CD14-positive monocyte (primary cell): Measurements from ENCODE around the gene RYR3. TPM values are rescaled to one million over a fixed set of nuclear protein-coding genes. Genes with fewer than 3 reads are reported as not detected.

ENCODE experiments used
- DNase-seq, 3 donors: peaks; one replicate each; pipeline ENCODE4 v3.0.0-alpha.2; 2011 to 2022
- H2AFZ ChIP-seq: 2 replicates; pipeline ENCODE4 v1.6.0; 2012; ENCODE audit warnings: mild to moderate bottlenecking, low read depth, low read length, inconsistent platforms; ENCODE audit not compliant: insufficient read depth, poor library complexity, severe bottlenecking
- H3K27ac ChIP-seq, 2 donors: 1 replicate in 1 of 2; 2 replicates in 1 of 2; pipeline ENCODE4 v1.5.1; 2012 to 2013; ENCODE audit warnings: low read length in 2 of 2, control low read depth in 1 of 2, inconsistent platforms in 1 of 2, low read depth in 1 of 2, mild to moderate bottlenecking in 1 of 2
- H3K27me3 ChIP-seq, 2 donors: one replicate each; pipeline versions ENCODE4 v1.6.0 to v1.6.1; 2011 to 2013; ENCODE audit warnings: low read length in 2 of 2; ENCODE audit not compliant: control insufficient read depth in 2 of 2, insufficient read depth in 2 of 2
- H3K36me3 ChIP-seq, 2 donors: replicated peaks in 1 of 2; 1 replicate in 1 of 2; 2 replicates in 1 of 2; pipeline versions ENCODE4 v1.5.1 to v1.6.1; 2012 to 2013; ENCODE audit warnings: low read length in 2 of 2, control low read depth in 1 of 2, inconsistent platforms in 1 of 2, mild to moderate bottlenecking in 1 of 2; ENCODE audit not compliant: insufficient read depth in 2 of 2, control insufficient read depth in 1 of 2
- H3K4me1 ChIP-seq, 2 donors: 1 replicate in 1 of 2; 2 replicates in 1 of 2; pipeline versions ENCODE4 v1.5.1 to v1.6.1; 2012 to 2013; ENCODE audit warnings: low read length in 2 of 2, control low read depth in 1 of 2, inconsistent platforms in 1 of 2, mild to moderate bottlenecking in 1 of 2, moderate library complexity in 1 of 2; ENCODE audit not compliant: insufficient read depth in 2 of 2, control insufficient read depth in 1 of 2
- H3K4me2 ChIP-seq: replicated peaks from 2 replicates; pipeline ENCODE3; 2012; ENCODE audit warnings: low read length, moderate library complexity, mild to moderate bottlenecking; ENCODE audit not compliant: poor library complexity, severe bottlenecking; ENCODE audit errors: extremely low read depth
- H3K4me3 ChIP-seq, 3 experiments: fragments of 200-600 bp in 1 of 3; sonication (generic) in 1 of 3; replicated peaks in 1 of 3; 1 replicate in 2 of 3; 2 replicates in 1 of 3; pipeline ENCODE4 v1.5.1; 2011 to 2013; ENCODE audit warnings: low read length in 3 of 3, mild to moderate bottlenecking in 3 of 3, control low read depth in 2 of 3, low read depth in 2 of 3, inconsistent platforms in 1 of 3, moderate library complexity in 1 of 3
- H3K79me2 ChIP-seq: 2 replicates; pipeline ENCODE4 v1.6.0; 2012; ENCODE audit warnings: mild to moderate bottlenecking, control low read depth, inconsistent platforms, low read length, moderate library complexity; ENCODE audit not compliant: insufficient read depth
- H3K9ac ChIP-seq: 2 replicates; pipeline ENCODE4 v1.6.0; 2017; ENCODE audit warnings: low read length, mild to moderate bottlenecking; ENCODE audit not compliant: insufficient read depth, poor library complexity, severe bottlenecking
- H3K9me3 ChIP-seq, 2 donors: replicated peaks in 1 of 2; 1 replicate in 1 of 2; 2 replicates in 1 of 2; pipeline versions ENCODE4 v1.5.1 to v1.6.1; 2012 to 2013; ENCODE audit warnings: low read length in 2 of 2, control low read depth in 1 of 2; ENCODE audit not compliant: control insufficient read depth in 1 of 2, insufficient read depth in 1 of 2
- H4K20me1 ChIP-seq: 2 replicates; pipeline ENCODE4 v1.6.0; 2012; ENCODE audit warnings: mild to moderate bottlenecking, low read length, control low read depth, moderate library complexity; ENCODE audit not compliant: insufficient read depth
- H3K27ac Mint-ChIP-seq, 7 donors: one replicate each; pipeline ENCODE4 v1.8.0; 2020; ENCODE audit warnings: mild to moderate bottlenecking in 7 of 7, mixed read lengths in 7 of 7, moderate library complexity in 6 of 7, inconsistent platforms in 2 of 7
- H3K27me3 Mint-ChIP-seq, 3 donors: one replicate each; pipeline ENCODE4 v1.8.0; 2021 to 2022; ENCODE audit warnings: low read depth in 3 of 3, mild to moderate bottlenecking in 3 of 3, mixed read lengths in 3 of 3, moderate library complexity in 3 of 3, inconsistent platforms in 1 of 3
- H3K36me3 Mint-ChIP-seq, 2 donors: one replicate each; pipeline ENCODE4 v1.8.0; 2020; ENCODE audit warnings: mixed read lengths in 2 of 2, inconsistent platforms in 1 of 2, mild to moderate bottlenecking in 1 of 2
- H3K4me1 Mint-ChIP-seq: one replicate; pipeline ENCODE4 v1.8.0; 2020; ENCODE audit warnings: mild to moderate bottlenecking, mixed read lengths
- H3K4me3 Mint-ChIP-seq, 2 donors: one replicate each; pipeline ENCODE4 v1.8.0; 2020; ENCODE audit warnings: mild to moderate bottlenecking in 2 of 2, mixed read lengths in 2 of 2, moderate library complexity in 1 of 2
- H3K9me3 Mint-ChIP-seq, 7 donors: one replicate each; pipeline ENCODE4 v1.8.0; 2020 to 2022; ENCODE audit warnings: mixed read lengths in 7 of 7, mild to moderate bottlenecking in 6 of 7, moderate library complexity in 6 of 7, inconsistent platforms in 2 of 7
- CTCF ChIP-seq: fragments of 200-600 bp; IDR thresholded peaks from one replicate; pipeline ENCODE4 v1.8.0; 2022; ENCODE audit warnings: antibody characterized with exemption, mild to moderate bottlenecking
- WGBS: methylation state at CpG from one replicate; pipeline ENCODE4 v1.1.5; 2013; ENCODE audit warnings: missing lambda C conversion rate; ENCODE audit not compliant: insufficient coverage; 5-methylcytosine and 5-hydroxymethylcytosine counted together
- intact Hi-C, 2 donors: fragments of 100-400 bp; cut with micrococcal nuclease; formaldehyde crosslinking; loops; one replicate each; pipeline versions ENCODE4 v1.15.0 to v1.15.1; 2023
- polyA plus RNA-seq, 3 donors: library from polyadenylated mRNA; depleted of rRNA in 1 of 3; unstranded in 2 of 3; stranded (reverse) in 1 of 3; fragments of 300-500 nt in 2 of 3; fragments of >200 nt in 1 of 3; fragmentation: Illumina TruSeq in 2 of 3; gene quantifications; 1 replicate in 2 of 3; 2 replicates in 1 of 3; pipeline ENCODE4 v1.2.3, GENCODE V29; 2012 to 2021

Gene RYR3
- polyA plus RNA-seq, 3 donors, result not detected

- H3K4me1 Mint-ChIP-seq, result no peaks in the 10 kb centered on the region
- Histone ChIP-seq H3K4me1 (no peaks in the 10 kb centered on the region), H4K20me1 (no peaks in the 10 kb centered on the region), H2AFZ (no peak overlapping the region), H3K9me3 (no peaks in the 10 kb centered on the region), H3K9ac (no peak overlapping the region), H3K27ac (no peak overlapping the region), H3K27me3 (no peaks in the 10 kb centered on the region), H3K79me2 (no peaks in the 10 kb centered on the region), H3K4me3 (no peak overlapping the region), H3K4me2 (no peak overlapping the region), H3K36me3 (no peaks in the 10 kb centered on the region)
- H3K27ac Mint-ChIP-seq, result no peak overlapping the region
- DNase-seq, result no peak
- intact Hi-C loops, result no loop called here
- no peaks in the 10 kb centered on the region for H3K36me3 Mint-ChIP-seq
- TF ChIP-seq CTCF, result no peak
- no peak overlapping the region for H3K4me3 Mint-ChIP-seq
- WGBS, result no CpG with 5 or more reads among the region's 3 CpGs
- H3K9me3 Mint-ChIP-seq, result peaks cover 0 to 5% (median 1%) of the 10 kb centered on the region in 7 donors
- peaks cover 4 to 6% (median 5%) of the 10 kb centered on the region in 3 donors for H3K27me3 Mint-ChIP-seq
These were observed 59.9 kb downstream of the RYR3 start for GRCh38 chr15:33370623-33371020.

- no peak overlapping the region for H3K27ac Mint-ChIP-seq
- no peaks in the 10 kb centered on the region for H3K27me3 ChIP-seq
- no peaks in the 10 kb centered on the region for H3K36me3 Mint-ChIP-seq
- no peaks in the 10 kb centered on the region for H3K4me1 ChIP-seq
- H3K9me3 ChIP-seq, result no peaks in the 10 kb centered on the region
- TF ChIP-seq CTCF, result no peak
- no peak overlapping the region for H3K4me2 ChIP-seq
- H3K9ac ChIP-seq, result no peak overlapping the region
- peaks cover 5 to 6% (median 6%) of the 10 kb centered on the region in 3 donors for H3K27me3 Mint-ChIP-seq
- H3K27ac ChIP-seq, result no peak overlapping the region
- H3K36me3 ChIP-seq, result no peaks in the 10 kb centered on the region
- peaks cover 0 to 5% (median 1%) of the 10 kb centered on the region in 7 donors for H3K9me3 Mint-ChIP-seq
- 100% methylated on average over 1 of the region's 3 CpGs for WGBS
- H3K4me1 Mint-ChIP-seq, result no peaks in the 10 kb centered on the region
- no peak overlapping the region for H2AFZ ChIP-seq
- no peak for DNase-seq
- no peaks in the 10 kb centered on the region for H3K79me2 ChIP-seq
- H3K4me3 ChIP-seq, result no peak overlapping the region
- no peak overlapping the region for H3K4me3 Mint-ChIP-seq
- no peaks in the 10 kb centered on the region for H4K20me1 ChIP-seq
- intact Hi-C loops, result no loop called here
These were observed 60.4 kb downstream of the RYR3 start for GRCh38 chr15:33371159-33371558.
